ENCODE results near the gene KIF16B.

The KIF16B gene

DNA sequence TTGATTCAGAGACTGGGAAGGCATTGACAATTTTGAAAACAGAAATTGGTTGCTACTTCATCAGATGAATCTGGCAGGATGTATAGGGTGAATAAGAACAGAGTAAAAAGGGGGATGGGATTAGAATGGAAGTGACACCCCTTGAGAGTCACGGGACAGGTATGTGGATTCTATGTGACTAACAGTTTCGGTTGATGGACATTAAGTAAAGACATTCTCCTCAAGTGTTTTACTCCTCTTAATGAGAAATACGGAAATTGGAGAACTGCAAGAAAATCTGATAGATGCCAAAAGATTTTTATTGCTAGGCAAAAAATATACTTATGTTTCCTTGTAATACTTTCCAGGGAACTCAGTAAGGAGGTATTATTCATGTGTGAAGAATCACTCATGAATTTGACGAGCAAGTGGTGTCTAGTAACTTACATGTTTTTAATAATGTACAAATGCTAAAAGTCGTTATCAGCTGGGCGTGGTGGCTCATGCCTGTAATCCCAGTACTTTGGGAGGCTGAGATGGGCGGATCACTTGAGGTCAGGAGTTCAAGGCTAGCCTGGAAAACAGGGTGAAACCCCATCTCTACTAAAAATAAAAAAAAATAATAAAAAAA is 135.8 kb downstream of the KIF16B start:
- DNase-seq (ENCODE audit: low read depth), result no peak

DNA sequence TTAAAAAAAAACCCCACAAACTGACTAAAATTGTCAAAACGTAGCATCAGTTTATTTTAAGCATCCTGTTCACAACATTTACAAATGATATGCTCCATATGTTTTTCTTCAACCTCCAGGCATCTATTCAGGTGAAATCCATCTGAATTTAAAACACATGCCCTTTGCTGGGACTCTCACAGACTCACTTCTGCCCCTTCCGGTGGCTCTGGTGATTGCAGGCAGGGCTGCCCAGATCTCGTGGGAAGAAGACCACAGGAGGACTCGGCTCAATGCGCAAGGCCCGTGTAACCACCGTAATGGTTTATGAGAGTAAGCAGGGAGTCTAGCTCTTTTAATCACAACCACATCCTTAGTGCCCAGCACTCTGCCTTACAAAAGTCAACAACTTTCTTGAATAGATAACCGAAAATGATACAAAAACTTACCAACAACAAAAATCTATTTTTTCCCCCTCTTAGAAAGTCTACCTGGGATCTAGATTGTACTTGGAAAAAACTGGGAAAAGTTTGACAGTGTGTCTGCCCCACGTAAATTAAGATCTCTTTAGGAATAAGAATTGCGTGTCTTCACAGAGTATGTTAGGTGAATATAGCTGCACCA is 139.1 kb downstream of the KIF16B start:
- peak; percentile 6 for DNase-seq (ENCODE audit: low read depth)

DNA sequence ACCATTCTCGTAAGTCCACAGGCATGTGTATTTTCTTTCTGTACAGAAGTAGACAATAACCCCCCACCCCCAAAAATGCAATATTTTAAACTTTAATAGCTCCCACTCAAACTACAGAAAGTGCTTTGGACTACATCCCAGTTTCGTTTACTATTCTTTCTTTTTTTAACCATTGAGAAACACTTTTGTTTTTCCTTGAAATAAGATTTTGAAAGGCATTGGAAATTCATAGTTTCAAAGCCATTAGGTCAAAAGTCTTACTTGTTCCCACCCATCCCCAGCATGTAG is 140.0 kb downstream of the KIF16B start:
- no peak for DNase-seq (ENCODE audit: low read depth)

DNA sequence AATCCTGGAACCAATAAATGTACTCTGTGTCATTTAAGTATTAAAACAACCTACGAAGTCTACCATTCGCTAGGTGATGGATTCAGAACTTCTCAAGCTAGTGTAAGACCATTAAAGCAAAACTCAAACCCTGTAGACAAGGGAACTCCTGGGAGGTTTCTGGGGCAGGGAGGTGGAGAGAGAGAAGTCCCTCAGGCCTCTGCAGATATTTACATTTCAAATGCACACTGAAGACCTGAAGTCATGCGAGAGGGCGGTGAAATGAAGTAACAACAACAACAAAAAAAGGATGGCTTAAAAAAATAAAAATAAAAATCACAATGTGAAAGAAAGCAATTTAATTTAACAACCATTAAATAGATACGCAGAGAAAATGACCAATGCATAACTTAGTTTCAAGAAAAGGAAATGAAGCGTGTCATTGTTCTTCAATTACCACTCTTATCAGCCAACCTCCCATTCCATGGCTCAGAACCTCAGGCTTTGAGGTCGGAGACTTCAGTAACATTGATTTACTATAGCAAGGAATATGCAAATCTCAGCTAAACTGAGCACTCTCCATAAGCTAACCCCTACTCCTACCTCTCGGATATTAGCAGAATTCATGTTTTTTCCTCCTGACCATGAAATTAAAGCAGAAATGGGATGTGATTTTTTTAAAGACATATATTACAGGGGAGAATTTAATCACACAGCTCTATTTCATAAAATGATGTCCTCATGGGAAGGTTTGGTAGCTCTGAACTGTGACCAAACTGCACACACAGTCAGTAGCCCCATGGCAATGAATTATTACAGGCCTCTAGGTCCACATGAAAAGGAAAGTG is 140.6 kb downstream of the KIF16B start:
- no peak for DNase-seq (ENCODE audit: low read depth)

DNA sequence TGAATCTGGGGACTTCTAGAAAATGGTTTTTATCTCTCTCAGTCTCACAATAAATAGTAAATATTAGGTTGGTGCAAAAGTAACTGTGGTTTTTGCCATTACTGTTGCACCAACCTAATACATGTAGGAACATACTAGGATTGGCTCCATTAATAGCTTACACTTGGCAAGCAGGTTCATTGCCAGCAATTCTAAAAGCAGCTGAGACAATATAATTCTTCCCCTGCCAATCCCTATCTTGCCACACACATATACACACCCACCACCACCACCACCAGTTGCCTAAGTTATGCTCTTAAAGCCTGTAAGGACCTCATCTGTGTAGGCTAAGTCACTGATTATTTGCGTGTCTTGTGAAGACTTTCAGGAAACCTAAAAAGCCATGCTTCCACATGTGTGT is 145.1 kb downstream of the KIF16B start:
- DNase-seq (ENCODE audit: low read depth), result no peak

DNA sequence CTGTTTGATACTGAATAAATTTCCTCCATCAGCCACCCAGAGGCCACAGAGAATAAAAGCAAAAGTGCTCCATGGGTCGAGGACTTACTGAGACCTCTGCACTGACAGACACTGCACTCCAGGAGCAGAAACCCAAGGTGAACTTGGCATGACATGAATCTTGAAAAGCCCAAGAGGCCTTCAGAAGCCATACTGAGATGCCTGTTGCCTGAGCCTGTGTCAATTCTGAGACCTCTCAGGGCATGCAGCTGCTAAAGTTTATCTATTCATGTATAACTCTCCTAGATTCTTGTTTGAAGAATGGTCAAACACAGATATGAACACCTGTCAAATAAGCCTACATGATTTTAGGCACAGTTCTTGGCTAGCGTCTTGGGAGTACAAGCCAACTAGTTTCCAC is 145.7 kb downstream of the KIF16B start:
- DNase-seq (ENCODE audit: low read depth), result no peak

DNA sequence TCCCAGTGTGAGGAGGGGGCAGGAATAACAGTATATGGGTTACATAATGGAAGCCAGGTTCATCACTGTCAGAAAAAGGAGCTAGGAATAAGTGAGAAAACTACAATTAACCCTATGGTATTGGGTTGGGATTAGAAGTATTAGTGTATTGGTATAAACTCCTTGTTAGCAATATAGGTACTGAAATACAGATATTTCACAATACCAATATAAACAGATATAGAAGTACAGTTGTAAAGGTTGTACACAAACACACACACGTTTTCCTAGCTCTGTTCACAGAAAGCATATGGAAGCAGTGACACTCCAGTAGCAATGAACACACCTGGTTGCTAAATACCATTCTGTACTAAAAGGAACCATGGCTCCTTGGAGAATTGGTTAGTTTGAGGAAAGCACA is 148.5 kb downstream of the KIF16B start:
- DNase-seq (ENCODE audit: low read depth), result no peak

DNA sequence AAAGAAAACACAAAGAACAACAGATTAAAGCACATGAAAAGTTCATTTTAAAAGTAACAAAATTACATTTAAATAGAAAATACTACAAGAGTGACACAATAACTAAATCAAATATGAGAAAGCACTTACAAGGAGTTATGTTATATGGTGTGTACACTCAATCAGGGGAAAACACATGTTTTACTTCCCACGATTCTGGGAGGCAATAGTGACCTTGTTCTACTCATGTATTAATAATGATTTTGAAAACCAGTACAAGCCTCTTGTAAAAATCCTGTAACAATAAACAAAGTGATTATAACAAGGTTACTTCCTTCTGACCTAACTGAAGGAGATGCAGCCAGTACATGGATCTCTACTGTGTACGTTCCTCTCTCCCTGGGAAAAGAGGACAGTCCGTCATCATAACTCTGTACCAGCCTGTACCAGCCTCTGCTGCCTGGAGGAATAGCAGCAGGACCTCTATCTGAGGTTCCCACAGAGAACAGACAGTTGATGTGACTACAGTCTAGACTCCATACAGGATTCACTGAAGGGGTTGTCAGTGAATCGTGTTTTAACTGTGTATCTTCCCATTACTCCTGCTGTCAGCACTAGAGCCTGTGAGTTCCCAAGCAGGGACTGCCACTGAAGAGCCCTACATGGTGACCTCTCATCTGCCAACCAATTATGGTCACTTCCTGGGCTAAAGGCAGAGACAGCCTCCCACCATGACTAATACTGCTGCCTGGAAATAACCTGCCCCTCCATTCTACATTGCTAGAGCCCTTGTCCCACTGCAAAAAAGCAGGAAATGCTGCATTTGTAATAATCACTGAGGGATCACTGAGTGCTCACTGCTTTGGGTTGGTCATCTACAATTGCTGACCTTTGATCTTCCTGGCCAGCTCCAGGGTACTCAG is 149.7 kb downstream of the KIF16B start:
- DNase-seq (ENCODE audit: low read depth), result no peak

DNA sequence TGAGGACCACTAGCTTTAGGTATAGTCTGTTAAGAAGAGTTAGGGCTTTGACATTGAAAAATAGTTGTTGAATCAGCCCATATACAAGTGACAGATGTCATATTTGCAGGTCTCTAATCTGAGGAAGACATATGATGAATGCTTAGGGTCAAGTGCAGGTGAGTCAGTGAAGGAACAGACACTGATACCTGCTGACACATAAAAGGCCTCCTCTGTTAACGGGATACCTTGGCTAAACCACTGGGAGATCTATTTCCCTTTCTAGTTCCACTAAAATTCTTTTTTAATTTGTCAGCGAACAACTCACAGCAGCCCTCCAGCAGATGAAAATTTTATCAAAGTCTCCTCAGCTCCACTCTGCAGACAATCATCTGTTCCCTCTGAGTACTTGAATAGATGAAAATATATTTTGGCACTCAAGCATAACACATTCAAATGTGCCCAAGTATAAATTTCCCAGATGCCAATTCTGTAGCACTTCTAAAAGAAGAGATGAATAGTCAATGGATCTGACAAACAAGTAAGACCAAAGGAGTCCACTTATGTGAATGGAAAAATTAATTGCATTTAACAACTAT is 154.0 kb downstream of the KIF16B start:
- DNase-seq (ENCODE audit: low read depth), result no peak

DNA sequence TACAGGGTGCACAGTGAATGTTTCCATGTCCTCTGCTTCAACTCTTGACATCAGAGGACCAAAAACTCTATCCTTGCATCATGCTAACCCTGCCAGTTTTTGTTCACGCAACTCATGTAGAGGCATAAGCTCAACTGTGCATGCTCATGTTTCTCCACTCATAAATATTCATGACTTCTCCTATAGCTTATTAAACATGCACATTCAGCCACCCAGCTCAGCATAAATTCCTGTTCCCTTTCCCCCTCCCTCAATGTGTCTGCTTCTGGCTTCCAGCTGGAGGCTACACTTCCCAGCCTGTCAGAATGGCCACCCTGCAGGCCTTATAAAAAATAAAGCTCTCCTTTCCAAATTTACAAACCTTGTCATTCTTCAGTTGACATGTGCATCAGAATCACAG is 154.6 kb downstream of the KIF16B start:
- no peak for DNase-seq (ENCODE audit: low read depth)

DNA sequence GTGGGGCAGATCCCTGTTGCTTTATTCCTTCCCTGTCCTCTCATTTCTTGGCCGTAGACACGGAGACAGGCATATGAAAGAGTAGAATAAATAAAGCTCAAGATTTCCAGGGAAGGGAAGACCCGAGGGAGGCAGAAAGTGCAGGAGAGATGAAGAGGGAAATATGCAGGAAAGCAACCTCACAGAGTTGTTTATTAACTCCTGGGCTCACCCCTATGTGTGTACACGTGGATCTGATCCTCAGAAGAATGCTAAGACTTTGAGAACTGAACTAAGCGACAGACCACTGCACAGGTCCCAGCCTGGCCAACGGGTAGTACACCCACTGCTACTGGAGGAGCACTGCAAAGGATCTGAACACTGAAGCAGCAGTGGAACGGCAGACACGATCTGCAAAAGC is 156.2 kb downstream of the KIF16B start:
- no peak for DNase-seq (ENCODE audit: low read depth)

DNA sequence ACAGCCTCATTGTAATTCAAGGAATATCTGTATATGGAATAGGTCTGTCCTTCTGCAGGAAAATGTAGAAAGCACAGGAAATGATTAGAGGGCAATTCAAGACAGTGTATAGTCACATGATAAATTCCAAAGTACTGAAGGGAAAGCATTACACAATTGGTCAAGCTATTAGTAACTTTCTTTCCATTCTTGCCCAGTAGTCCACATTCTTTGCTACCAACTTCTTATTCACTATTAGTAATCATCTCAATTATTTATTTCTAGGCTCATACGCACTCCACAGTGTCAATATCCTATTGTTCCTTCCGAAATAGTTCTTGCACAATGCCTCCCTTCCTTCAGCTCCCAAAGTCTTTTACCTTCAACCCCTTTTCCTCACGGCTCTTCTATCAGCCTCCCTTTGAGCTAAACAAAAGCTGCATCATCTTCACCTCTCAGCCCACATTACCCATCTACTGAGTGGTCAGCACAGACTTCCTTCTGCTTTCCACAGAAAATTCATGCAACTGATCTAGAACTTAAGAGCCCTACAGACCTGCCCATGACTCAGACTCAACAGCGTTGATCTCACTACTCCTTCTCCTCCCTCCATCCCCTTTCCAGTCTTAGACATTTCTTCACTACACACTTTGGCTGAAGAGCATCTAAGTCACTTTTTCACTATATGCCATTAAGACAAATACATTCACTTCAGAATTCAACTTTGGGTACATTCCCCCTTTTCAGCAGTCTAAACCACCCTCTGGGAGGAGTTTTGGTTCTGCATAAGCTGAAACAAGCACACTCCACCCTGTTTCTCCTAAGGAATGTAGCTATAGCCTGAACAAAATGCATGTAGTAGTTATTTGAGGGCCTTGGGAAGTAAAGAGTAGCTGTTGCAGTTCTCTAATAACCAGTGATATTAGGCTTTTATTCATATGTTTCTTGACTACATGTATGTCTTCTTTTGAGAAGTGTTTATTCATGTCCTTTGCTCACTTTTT is 157.9 kb downstream of the KIF16B start:
- DNase-seq (ENCODE audit: low read depth), result no peak

DNA sequence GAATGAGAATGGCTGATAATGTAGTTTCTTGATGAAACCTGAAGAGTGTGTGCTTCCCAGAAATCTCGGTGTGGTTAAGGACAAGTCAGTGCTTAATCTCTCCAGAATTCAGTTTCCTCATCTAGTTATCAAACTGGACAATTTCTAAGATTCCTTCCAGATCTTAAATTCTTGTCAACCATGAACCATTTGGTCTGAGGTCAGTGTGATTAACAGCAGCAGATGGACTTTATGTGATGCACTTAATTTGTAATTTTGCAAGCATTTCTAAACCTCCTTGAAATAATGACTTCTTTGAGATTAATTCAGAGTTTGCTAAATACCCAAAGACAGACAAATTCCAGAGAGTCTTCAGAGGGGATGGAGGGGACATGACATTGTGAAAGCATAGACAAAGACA is 160.3 kb downstream of the KIF16B start:
- DNase-seq (ENCODE audit: low read depth), result no peak

DNA sequence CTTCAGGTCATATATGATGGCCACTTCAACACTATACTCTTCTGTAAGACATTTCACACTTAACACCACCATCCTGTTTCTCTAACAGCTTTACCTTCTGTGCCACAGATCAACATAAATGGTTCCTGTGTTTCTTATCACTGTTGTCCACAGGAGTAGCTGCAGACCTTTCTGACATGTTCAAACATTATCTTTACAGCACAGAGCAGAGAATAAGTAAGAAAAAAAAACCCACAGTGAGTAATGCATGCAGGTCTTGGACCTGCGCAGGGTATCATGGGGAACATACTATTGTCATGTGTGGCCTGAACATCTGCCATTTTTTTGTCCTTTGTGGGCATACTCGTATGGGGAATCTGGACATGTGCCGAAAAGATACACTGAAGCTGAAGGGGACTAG is 161.9 kb downstream of the KIF16B start:
- DNase-seq (ENCODE audit: low read depth), result no peak

DNA sequence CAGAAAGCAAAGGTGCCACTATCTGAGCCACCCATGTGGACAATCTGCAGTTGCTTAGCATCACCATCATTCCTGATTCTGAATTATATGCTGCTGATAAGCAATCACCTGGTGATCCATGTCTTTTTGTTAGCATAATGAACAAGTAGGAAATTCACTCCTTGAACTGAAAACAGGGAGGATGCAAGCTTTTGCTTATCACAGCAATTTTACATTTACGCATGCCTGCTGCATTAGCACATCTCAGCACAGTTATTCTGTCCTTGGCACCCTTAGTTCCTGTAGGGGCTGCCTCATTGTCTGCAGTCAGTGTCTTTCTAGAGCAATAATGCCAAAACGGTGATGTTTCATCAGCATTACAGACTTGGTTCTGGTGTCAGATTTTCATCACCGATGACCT is 162.6 kb downstream of the KIF16B start:
- DNase-seq (ENCODE audit: low read depth), result no peak

DNA sequence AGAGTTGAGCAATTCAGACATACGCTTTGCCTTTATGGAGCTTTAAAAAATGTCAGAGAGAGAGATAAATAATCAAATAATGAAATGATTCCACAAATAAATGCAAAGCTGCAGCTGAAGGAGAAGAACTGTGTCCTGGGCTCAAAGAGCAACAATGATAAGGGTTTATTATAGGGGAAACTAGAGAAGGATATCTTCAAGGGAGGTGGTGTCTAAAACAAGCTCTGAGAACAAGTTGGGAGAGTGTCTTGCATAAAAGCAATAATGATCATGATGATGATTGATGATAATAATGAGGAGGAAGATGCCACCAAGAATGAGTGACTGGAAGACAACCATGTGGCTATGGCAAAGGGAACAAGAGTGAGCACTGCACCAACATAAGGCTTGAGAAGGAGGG is 164.3 kb downstream of the KIF16B start:
- no peak for DNase-seq (ENCODE audit: low read depth)

DNA sequence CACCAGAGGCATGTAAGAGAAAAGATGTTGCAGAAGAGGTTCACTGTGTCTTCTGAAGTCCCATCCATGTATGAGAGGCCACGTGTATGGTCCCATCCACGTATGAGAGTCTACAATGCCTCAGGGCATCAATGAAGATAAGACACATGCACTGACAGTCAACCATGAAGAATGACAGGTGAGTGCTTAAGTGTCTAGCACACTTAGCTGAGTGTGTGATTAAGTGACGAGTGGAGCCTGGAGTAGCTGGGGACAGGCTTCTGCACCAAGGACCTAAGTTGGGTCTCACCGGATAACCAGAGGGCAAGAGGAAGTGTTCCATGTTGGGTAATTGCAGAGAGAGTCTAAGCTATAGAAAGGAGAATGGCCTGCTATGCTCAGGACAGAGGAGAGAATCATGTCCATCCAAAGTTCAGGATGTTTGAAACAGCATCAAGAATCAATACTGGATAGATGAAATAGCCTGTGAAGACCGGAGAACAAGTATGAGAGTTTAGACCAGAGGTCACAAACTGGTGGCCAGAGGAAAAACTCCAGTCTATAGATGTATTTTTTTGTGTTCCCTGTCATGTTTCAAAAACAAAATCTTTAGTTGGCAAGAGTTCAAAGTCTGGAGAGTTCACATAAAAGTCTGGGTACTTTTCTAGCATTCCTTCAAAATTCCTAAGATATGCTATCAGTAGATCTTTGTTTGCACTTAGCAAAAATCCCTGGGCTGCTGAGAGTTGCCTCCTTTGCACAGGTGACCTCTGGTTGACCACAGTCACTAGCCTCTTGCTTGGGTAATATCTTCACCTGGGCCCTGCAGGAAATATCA is 165.8 kb downstream of the KIF16B start:
- no peak for DNase-seq (ENCODE audit: low read depth)

DNA sequence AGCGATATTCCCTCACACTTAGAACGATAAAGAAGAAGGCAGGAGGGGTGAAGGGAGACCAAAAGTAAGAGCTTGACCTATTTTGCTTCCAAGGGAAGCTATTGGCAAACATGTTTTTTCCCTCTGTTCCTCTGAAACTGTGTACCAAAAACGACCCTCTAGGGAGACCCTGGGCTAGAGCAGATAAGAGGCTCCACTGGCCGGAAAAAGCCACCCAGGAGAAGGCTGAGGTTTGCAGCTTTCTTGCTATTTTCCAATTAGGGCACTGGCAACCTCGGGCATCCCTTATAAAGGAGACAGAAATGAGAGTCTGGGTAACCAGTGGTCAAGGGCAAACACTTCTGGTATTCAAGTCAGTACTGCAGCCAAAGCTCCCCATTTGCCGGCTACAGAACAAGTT is 168.0 kb downstream of the KIF16B start:
- no peak for DNase-seq (ENCODE audit: low read depth)

DNA sequence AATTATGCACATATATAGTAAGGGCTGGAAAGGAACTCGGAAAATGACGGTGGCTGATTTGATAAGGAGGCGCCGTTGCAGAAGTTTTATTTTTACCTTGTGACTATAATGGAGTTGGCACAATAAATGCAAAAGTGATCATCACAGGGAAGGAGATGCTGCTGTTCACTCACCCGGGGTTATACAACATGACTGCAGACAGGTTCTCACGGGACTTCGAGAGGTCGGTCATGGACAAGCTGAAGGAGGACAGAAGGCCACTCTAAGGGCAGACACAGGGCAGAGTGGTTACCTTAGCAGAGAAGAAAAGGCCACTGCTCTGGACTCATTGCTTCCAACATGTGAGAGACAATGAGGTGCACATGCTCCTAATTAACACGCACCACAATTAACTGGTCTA is 168.6 kb downstream of the KIF16B start:
- DNase-seq (ENCODE audit: low read depth), result no peak

DNA sequence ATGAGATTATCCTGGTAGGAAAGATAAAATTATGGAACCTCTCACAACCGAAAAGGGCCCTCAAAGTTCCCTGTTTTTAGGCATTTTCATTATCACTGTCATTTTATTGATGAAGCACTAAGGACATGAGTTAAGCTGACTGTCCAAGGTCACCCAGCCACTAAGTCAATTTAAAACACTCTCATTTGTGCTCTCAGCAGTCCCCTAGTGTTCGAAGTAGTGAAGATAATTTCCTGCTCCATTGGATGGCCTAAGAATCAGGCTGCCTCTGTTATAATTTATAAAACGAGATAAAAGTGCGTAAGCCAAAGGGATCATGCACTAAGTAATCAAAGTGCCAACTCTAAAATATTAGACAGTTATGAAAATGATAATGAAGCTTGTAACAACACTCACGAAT is 169.1 kb downstream of the KIF16B start:
- no peak for DNase-seq (ENCODE audit: low read depth)
